Endothelial cell of umbilical vein (primary cell): ENCODE data around the gene GALNT10.

Source experiments
- EZH2 ChIP-seq: IDR thresholded peaks from 2 replicates; pipeline ENCODE4 v1.6.1; 2012; ENCODE audit warnings: borderline replicate concordance, low read depth, mild to moderate bottlenecking, moderate library complexity, low read length, inconsistent platforms; ENCODE audit not compliant: severe bottlenecking
- FOS ChIP-seq: IDR thresholded peaks from 2 replicates; pipeline ENCODE4 v1.6.1; 2011; ENCODE audit warnings: mild to moderate bottlenecking, low read length, moderate library complexity, borderline replicate concordance; ENCODE audit not compliant: insufficient read depth
- GATA2 ChIP-seq: IDR thresholded peaks from 2 replicates; pipeline ENCODE4 v1.7.0; 2011; ENCODE audit warnings: low read depth, mild to moderate bottlenecking, moderate library complexity, mixed read lengths, low read length; ENCODE audit not compliant: insufficient read length, insufficient read depth
- JUN ChIP-seq: IDR thresholded peaks from 2 replicates; pipeline ENCODE4 v1.6.1; 2011; ENCODE audit warnings: borderline replicate concordance, low read depth; ENCODE audit not compliant: insufficient read length, insufficient read depth
- MAX ChIP-seq: IDR thresholded peaks from 2 replicates; pipeline ENCODE4 v1.6.1; 2011; ENCODE audit not compliant: insufficient read depth, insufficient read length
- MYC ChIP-seq: IDR thresholded peaks from one replicate; pipeline ENCODE4 v1.6.1; 2011; ENCODE audit warnings: mild to moderate bottlenecking, low read depth, low read length
- POLR2A ChIP-seq: IDR thresholded peaks from 2 replicates; pipeline ENCODE4 v1.6.1; 2012; ENCODE audit warnings: low read depth, mild to moderate bottlenecking, control low read depth, low read length
- POLR2AphosphoS5 ChIP-seq: IDR thresholded peaks from 2 replicates; pipeline ENCODE4 v1.6.1; 2012; ENCODE audit warnings: low read depth, mild to moderate bottlenecking, control low read depth, low read length, moderate library complexity; ENCODE audit not compliant: insufficient read depth
- TF ChIP-seq, protein P1 (sequence below), 2 donors: IDR thresholded peaks; 1 replicate in 1 of 2; 2 replicates in 1 of 2; pipeline ENCODE4 v1.5.1; 2011; ENCODE audit warnings: low read length in 2 of 2, mild to moderate bottlenecking in 2 of 2, moderate library complexity in 2 of 2, control low read depth in 1 of 2, inconsistent platforms in 1 of 2, low read depth in 1 of 2; ENCODE audit not compliant: insufficient read depth in 1 of 2; ENCODE audit errors: extremely low read depth in 1 of 2

- TF ChIP-seq JUN = no peak
- TF ChIP-seq, protein P1, sequence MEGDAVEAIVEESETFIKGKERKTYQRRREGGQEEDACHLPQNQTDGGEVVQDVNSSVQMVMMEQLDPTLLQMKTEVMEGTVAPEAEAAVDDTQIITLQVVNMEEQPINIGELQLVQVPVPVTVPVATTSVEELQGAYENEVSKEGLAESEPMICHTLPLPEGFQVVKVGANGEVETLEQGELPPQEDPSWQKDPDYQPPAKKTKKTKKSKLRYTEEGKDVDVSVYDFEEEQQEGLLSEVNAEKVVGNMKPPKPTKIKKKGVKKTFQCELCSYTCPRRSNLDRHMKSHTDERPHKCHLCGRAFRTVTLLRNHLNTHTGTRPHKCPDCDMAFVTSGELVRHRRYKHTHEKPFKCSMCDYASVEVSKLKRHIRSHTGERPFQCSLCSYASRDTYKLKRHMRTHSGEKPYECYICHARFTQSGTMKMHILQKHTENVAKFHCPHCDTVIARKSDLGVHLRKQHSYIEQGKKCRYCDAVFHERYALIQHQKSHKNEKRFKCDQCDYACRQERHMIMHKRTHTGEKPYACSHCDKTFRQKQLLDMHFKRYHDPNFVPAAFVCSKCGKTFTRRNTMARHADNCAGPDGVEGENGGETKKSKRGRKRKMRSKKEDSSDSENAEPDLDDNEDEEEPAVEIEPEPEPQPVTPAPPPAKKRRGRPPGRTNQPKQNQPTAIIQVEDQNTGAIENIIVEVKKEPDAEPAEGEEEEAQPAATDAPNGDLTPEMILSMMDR (IDR thresholded peaks at IDR 0.05; ENCODE audit: extremely low read depth in 1 of 2, insufficient read depth in 1 of 2, low read depth in 1 of 2, low read length in 2 of 2) = no peak
- TF ChIP-seq EZH2 = no peak
- TF ChIP-seq POLR2A = no peak
- no peak for TF ChIP-seq POLR2AphosphoS5
- TF ChIP-seq MAX = no peak
- TF ChIP-seq GATA2 = no peak
- TF ChIP-seq MYC = no peak
- TF ChIP-seq FOS = no peak
These were observed 48.8 kb upstream of the GALNT10 start for GRCh38 chr5:154141745-154142221.
